ENCODE results near the gene ARRB1. TPM values are rescaled to one million over a fixed set of nuclear protein-coding genes. Genes with fewer than 3 reads are reported as not detected.
"Not testable (repeated sequence)": the region's sequence is repeated elsewhere in the genome, so short reads cannot be mapped to it uniquely, and the experiment has no call there.

The ARRB1 gene
- total and polyA plus RNA-seq, 2 experiments from 2014 or later, result 4.5 to 10.7 TPM

- H3K4me3 ChIP-seq, result no peak overlapping the region
- DNase-seq (ENCODE audit: low read depth in 1 of 2, low spot score in 1 of 2), result peak in 1 of 2 donors; percentile 71
- H3K36me3 ChIP-seq, result no peaks in the 10 kb centered on the region
- H3K27ac ChIP-seq, result no peak overlapping the region
- TF ChIP-seq, protein P1, sequence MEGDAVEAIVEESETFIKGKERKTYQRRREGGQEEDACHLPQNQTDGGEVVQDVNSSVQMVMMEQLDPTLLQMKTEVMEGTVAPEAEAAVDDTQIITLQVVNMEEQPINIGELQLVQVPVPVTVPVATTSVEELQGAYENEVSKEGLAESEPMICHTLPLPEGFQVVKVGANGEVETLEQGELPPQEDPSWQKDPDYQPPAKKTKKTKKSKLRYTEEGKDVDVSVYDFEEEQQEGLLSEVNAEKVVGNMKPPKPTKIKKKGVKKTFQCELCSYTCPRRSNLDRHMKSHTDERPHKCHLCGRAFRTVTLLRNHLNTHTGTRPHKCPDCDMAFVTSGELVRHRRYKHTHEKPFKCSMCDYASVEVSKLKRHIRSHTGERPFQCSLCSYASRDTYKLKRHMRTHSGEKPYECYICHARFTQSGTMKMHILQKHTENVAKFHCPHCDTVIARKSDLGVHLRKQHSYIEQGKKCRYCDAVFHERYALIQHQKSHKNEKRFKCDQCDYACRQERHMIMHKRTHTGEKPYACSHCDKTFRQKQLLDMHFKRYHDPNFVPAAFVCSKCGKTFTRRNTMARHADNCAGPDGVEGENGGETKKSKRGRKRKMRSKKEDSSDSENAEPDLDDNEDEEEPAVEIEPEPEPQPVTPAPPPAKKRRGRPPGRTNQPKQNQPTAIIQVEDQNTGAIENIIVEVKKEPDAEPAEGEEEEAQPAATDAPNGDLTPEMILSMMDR (IDR thresholded peaks at IDR 0.05; ENCODE audit: low read depth, low read length), result no peak
- H3K9me3 ChIP-seq (ENCODE audit: low read depth), result no peaks in the 10 kb centered on the region
- H3K4me1 ChIP-seq (ENCODE audit: low read depth), result peaks cover 5% of the 10 kb centered on the region
- H3K27me3 ChIP-seq, result no peaks in the 10 kb centered on the region
Measured at GRCh38 chr11:75365711-75366181, 14.3 kb upstream of the ARRB1 start.

DNA sequence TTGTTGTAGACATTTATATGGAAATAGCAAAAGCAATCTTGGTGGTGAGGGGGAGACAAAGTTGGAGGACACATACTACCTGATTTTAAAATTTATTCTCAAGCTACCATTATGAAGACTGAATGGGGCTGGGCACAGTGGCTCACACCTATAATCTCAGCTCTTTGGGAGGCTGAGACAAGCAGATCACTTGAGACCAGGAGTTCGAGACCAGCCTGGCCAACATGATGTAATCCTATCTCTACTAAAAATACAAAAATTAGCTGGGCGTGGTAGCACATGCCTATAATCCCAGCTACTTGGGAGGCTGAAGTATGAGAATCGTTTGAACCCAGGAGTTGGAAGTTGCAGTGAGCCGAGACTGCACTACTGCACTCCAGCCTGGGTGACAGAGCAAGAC, 10.8 kb upstream of the ARRB1 start:
- DNase-seq (ENCODE audit: low read depth in 1 of 2, low spot score in 1 of 2); H3K27ac ChIP-seq; H3K36me3 ChIP-seq; H3K27me3 ChIP-seq; H3K4me1 ChIP-seq (ENCODE audit: low read depth); H3K4me3 ChIP-seq; H3K9me3 ChIP-seq (ENCODE audit: low read depth): not testable (repeated sequence)

DNA sequence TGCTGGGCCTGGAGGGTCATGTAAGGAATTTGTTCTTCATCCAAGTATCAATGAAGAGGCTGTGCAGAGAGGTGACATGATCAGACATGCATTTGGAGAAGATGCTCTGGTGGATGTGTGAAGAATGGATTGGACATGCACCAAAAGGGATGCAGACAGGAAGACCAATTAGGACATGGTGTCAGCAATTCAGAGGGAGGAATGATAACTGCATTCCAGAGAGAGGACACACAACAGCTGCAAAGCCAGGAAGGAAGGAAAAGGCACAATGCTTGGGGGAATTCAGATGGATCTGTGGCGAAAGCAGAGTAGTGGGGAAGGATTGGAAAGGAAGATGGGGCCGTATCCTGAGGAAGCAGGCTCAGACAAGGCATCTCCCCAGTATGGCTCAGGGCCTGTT, 5.2 kb upstream of the ARRB1 start:
- H3K27ac ChIP-seq, result no peak overlapping the region
- H3K36me3 ChIP-seq, result no peaks in the 10 kb centered on the region
- DNase-seq (ENCODE audit: low read depth in 1 of 2, low spot score in 1 of 2), result peak in 1 of 2 donors; percentile 59
- no peaks in the 10 kb centered on the region for H3K4me1 ChIP-seq (ENCODE audit: low read depth)
- H3K27me3 ChIP-seq, result no peaks in the 10 kb centered on the region
- H3K4me3 ChIP-seq, result no peak overlapping the region
- TF ChIP-seq, protein P1 (IDR thresholded peaks at IDR 0.05; ENCODE audit: low read depth, low read length), result no peak
- no peaks in the 10 kb centered on the region for H3K9me3 ChIP-seq (ENCODE audit: low read depth)

- Histone ChIP-seq H3K4me3 (no peak overlapping the region), H3K9me3 (ENCODE audit: low read depth) (no peaks in the 10 kb centered on the region), H3K27ac (no peak overlapping the region), H3K4me1 (ENCODE audit: low read depth) (peaks cover 12% of the 10 kb centered on the region), H3K36me3 (no peaks in the 10 kb centered on the region), H3K27me3 (no peaks in the 10 kb centered on the region)
- TF ChIP-seq, protein P1 (IDR thresholded peaks at IDR 0.05; ENCODE audit: low read depth, low read length), result no peak
- DNase-seq (ENCODE audit: low read depth in 1 of 2, low spot score in 1 of 2), result no peak
Measured at GRCh38 chr11:75355051-75355450, 3.6 kb upstream of the ARRB1 start.

DNA sequence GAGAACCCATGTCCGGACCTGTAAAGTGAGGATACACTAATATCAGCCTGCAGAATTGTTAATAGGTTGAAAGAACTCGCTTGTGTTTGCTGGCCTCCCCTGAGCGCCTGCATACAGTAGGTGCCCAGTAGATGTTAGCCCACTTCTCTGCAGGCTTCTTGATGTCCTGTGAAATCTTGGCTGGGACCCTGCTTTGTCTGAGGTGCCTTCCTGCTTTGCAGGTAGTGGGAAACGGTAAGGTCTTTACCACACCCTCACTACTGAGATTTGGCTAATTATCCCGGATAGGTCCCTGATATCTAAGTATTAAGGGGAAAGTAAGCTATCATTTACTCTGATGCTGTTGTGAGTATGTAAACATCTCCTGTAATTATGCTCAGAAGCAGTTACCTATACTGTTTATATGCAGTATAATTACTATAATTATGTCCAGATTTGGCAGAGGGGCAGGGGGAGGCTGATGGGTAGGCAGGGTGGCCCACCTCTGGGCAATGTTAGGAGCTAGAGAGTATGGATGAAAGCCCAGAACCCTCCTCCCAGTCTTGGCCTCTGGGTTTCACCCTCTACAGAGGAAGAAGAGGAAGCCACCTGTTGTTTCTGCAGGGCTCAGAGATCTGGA, 1.2 kb upstream of the ARRB1 start:
- no peak for DNase-seq (ENCODE audit: low read depth in 1 of 2, low spot score in 1 of 2)
- Histone ChIP-seq H3K4me3 (no peak overlapping the region), H3K27ac (peak overlapping the region; percentile 37), H3K36me3 (no peaks in the 10 kb centered on the region), H3K9me3 (ENCODE audit: low read depth) (no peaks in the 10 kb centered on the region), H3K27me3 (no peaks in the 10 kb centered on the region), H3K4me1 (ENCODE audit: low read depth) (peaks cover 29% of the 10 kb centered on the region)
- TF ChIP-seq, protein P1 (IDR thresholded peaks at IDR 0.05; ENCODE audit: low read depth, low read length), result no peak

DNA sequence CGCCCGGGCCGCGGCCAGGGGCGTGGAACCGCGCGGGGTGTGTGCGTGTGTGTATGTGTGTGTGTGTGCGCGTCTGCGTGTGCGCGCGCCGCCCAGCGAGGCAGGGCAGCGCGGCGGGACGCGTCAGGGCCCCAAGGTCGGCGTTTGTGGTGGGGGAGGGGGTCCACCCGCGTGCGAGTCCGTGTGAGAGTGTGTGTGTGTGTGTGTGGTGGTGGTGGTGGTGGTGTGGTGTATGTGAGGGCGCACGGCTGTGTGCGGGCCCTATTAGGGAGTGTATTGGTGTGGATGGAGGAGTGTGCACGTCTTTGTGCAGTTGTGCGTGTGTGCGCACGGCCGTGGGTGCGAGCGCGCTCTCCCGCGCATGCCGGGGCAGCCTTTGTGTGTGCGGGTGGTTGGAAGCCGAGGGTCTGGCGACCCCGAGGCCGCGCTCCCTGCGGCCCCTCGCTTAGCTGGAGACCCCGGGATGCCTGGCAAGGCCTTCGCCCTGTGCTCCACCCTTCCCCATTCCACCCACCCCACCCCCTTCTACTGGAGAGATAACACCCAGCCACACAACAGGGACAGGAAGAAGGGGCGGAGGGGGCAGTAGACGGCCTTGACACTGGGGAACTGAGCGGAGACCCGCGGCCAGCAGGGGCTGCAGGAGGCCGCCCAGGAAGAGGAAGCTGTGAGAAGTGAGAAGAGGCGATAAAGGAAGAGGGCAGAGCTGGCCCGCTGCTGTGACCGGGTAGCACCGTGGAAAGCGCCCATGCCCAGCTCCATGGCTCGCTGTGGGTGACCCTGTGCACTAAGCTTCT, 528 bp upstream of the ARRB1 start:
- H3K4me1 ChIP-seq (ENCODE audit: low read depth), result peaks cover 31% of the 10 kb centered on the region
- H3K9me3 ChIP-seq (ENCODE audit: low read depth), result no peaks in the 10 kb centered on the region
- peak overlapping the region; percentile 37 for H3K27ac ChIP-seq
- TF ChIP-seq, protein P1 (IDR thresholded peaks at IDR 0.05; ENCODE audit: low read depth, low read length), result no peak
- H3K27me3 ChIP-seq, result no peaks in the 10 kb centered on the region
- H3K4me3 ChIP-seq, result peak overlapping the region; percentile 52
- DNase-seq (ENCODE audit: low read depth in 1 of 2, low spot score in 1 of 2), result peak; percentile 64 to 70
- H3K36me3 ChIP-seq, result no peaks in the 10 kb centered on the region

All from cardiac muscle cell (in vitro differentiated cells and primary cell).